Activated CD4-positive, alpha-beta T cell treated with anti-CD3 and anti-CD28 coated beads, Interleukin-2, amount 50 U/mL, for 24 hours (primary cell): Measurements from ENCODE around the gene SEC14L5.

Experiments
- DNase-seq, 2 donors: peaks; one replicate each; pipeline ENCODE4 v3.0.0-alpha.2; 2020; ENCODE audit warnings: low read depth in 1 of 2, low spot score in 1 of 2

Gene SEC14L5

GRCh38 chr16:5010576-5011329 is 52.6 kb downstream of the SEC14L5 start:
- no peak for DNase-seq

GRCh38 chr16:5011637-5012036 is 53.5 kb downstream of the SEC14L5 start:
- DNase-seq = no peak

GRCh38 chr16:5012887-5013286 is 54.8 kb downstream of the SEC14L5 start:
- no peak for DNase-seq

- no peak for DNase-seq
Observed at GRCh38 chr16:5015351-5015750, 57.2 kb downstream of the SEC14L5 start.

- no peak for DNase-seq
Observed at GRCh38 chr16:5015887-5016286, 57.8 kb downstream of the SEC14L5 start.

GRCh38 chr16:5016967-5017677 is 59.0 kb downstream of the SEC14L5 start:
- DNase-seq = no peak

- no peak for DNase-seq
Observed at GRCh38 chr16:5017678-5017969, 59.5 kb downstream of the SEC14L5 start.

GRCh38 chr16:5018793-5019192 is 60.7 kb downstream of the SEC14L5 start:
- DNase-seq = no peak

- no peak for DNase-seq
Observed at GRCh38 chr16:5019775-5020174, 61.6 kb downstream of the SEC14L5 start.

GRCh38 chr16:5020551-5020950 is 62.4 kb downstream of the SEC14L5 start:
- DNase-seq = no peak

- no peak for DNase-seq
Observed at GRCh38 chr16:5022521-5022920, 64.4 kb downstream of the SEC14L5 start.

- no peak for DNase-seq
Observed at GRCh38 chr16:5024632-5025031, 66.5 kb downstream of the SEC14L5 start.

GRCh38 chr16:5025171-5025632 is 67.1 kb downstream of the SEC14L5 start:
- DNase-seq = no peak

GRCh38 chr16:5026664-5027063 is 68.5 kb downstream of the SEC14L5 start:
- DNase-seq = no peak

GRCh38 chr16:5027086-5027485 is 69.0 kb downstream of the SEC14L5 start:
- no peak for DNase-seq

- DNase-seq = no peak
Observed at GRCh38 chr16:5027575-5028235, 69.6 kb downstream of the SEC14L5 start.

- DNase-seq = no peak
Observed at GRCh38 chr16:5028950-5029475, 70.9 kb downstream of the SEC14L5 start.

- DNase-seq = no peak
Observed at GRCh38 chr16:5030251-5030870, 72.2 kb downstream of the SEC14L5 start.

GRCh38 chr16:5031601-5032000 is 73.5 kb downstream of the SEC14L5 start:
- DNase-seq = no peak

- no peak for DNase-seq
Observed at GRCh38 chr16:5032748-5033167, 74.6 kb downstream of the SEC14L5 start.
